Epithelial cell of esophagus (primary cell): ENCODE measurements around the gene PERCC1.

Source experiments
- DNase-seq: peaks from one replicate; pipeline ENCODE4 v3.0.0; 2010; ENCODE audit warnings: low read depth
- H3K4me3 ChIP-seq: 2 replicates; pipeline ENCODE4 v1.5.1; 2011; ENCODE audit warnings: mild to moderate bottlenecking, low read length, control low read depth
- TF ChIP-seq, protein P1 (sequence below): IDR thresholded peaks from 2 replicates; pipeline ENCODE4 v1.5.1; 2011; ENCODE audit warnings: low read depth, mild to moderate bottlenecking, low read length, control low read depth, inconsistent platforms; ENCODE audit not compliant: insufficient read depth; ENCODE audit errors: missing control alignments

Gene PERCC1

DNA sequence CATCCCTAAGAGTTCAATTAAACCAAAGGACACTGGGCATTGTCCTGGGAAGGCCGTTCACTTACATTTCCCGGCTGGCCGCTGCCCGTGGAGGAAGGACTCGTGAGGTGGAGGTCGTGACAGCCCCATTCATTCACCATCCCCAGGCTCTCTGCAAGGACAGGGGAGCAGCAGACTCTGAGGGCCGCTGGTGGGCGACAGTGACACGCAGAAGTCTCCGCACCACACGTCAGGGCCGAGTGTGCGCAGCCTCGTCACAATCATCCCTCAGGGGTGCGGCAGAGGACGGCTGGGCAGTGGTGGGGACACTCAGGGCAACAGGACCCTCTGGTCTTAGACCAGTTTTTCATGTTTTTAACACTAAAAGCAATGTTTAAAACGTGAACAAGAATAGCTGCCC lies 38.1 kb upstream of the PERCC1 start:
- no peak for DNase-seq
- H3K4me3 ChIP-seq: no peak overlapping the region
- TF ChIP-seq, protein P1, sequence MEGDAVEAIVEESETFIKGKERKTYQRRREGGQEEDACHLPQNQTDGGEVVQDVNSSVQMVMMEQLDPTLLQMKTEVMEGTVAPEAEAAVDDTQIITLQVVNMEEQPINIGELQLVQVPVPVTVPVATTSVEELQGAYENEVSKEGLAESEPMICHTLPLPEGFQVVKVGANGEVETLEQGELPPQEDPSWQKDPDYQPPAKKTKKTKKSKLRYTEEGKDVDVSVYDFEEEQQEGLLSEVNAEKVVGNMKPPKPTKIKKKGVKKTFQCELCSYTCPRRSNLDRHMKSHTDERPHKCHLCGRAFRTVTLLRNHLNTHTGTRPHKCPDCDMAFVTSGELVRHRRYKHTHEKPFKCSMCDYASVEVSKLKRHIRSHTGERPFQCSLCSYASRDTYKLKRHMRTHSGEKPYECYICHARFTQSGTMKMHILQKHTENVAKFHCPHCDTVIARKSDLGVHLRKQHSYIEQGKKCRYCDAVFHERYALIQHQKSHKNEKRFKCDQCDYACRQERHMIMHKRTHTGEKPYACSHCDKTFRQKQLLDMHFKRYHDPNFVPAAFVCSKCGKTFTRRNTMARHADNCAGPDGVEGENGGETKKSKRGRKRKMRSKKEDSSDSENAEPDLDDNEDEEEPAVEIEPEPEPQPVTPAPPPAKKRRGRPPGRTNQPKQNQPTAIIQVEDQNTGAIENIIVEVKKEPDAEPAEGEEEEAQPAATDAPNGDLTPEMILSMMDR: no peak

DNA sequence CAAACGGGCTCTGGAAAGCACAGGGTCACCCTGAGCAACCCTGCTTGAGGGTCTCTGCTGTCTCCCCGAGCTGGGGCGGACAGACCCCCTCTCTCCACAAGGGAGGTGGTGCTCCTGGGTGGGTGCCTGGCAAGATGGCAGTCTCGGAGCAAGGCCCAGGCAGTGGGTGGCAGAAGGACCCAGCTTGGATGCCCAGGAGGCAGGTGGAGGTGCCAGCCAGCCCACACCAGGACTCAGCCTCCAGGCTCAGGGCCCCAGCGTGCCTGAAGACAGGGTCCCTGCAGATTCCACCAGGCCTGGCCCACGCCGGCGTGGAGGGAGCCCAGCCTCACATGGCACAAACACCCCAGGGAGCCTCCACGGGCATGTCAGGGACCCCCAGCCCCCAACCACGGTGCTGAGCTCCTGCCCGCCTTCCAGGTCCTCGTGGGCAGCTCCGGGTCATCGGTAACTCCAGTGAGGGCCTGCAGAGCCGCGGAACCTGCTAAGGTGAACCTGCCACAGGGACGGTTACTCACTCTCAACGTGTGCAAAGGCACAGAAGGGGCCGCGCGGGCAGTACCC lies 37.2 kb upstream of the PERCC1 start:
- H3K4me3 ChIP-seq: no peak overlapping the region
- DNase-seq: no peak
- TF ChIP-seq, protein P1: no peak

DNA sequence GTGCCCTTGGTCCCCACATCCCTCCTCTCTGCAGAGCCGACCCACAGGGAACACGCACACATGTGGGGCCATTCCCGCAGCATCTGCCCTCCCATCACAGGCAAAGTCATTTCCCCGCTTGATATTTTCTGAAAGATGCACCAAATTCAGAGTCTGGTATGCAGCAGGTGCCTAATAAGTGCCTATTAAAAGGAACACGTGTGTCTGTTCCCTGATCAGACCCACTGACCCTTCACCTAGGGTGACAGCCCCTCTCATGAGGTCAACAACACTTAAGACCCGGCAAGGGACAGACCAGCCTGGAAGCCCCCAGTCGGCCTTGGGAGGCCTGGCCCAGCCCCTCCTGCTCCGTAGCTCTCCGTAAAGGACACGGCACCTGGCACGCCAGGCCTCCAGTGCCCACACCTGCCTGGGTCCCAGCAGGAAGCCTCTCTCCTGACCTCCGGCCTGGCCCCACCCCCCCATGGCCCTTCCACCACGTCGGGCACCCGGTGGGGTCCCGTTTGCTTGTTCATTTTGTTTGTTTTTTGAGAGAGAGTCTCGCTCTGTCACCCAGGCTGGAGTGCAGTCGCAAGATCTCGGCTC lies 36.4 kb upstream of the PERCC1 start:
- TF ChIP-seq, protein P1: no peak
- no peak for DNase-seq
- no peak overlapping the region for H3K4me3 ChIP-seq

DNA sequence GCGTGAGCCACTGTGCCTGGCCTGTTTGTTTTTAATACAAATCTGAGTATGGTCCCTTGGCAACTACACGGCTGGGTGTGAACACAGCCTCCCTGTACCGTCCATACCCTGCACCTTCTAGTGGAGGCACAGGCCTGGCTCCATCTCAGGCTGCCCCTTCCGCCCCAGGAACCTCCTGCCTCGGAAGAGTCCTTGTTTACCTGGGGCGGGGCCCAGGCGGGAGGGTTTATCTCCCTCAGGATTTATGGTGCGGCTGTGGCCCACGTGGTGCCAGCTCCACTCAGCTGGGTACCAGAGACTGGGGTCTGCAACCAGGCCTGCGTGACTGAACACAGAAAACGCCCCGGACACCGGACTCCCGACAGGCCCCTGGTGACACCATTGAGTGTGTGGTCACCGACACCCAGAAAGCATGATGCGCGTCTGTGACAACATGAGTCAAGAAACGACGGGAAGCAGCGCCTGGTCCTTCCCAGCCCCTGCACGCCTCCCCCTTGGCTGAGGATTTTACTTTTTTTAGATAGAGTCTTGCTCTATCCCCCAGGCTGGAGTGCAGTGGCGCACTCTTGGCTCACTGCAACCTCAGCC lies 35.3 kb upstream of the PERCC1 start:
- no peak overlapping the region for H3K4me3 ChIP-seq
- DNase-seq: no peak
- TF ChIP-seq, protein P1: no peak

DNA sequence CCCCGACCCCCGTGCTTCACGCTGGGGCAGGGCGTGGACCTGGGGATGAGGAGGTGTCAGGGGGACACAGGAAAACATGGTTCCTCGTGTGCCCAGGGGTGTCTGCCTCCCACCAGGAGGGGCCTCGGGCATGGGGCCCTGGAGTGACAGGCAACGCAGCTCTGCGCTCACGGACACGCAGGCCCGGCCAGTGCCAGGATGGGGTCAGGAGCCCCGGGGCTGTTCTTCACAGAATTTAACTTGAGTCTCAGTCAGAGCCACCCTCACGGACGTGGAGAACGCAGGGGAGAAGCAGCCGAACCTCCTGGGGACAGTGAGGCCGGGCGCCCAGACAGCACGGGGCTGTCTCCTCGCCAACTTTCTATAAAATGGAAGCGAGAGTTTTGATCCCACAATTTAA lies 33.1 kb upstream of the PERCC1 start:
- no peak for DNase-seq
- no peak overlapping the region for H3K4me3 ChIP-seq
- TF ChIP-seq, protein P1: no peak

DNA sequence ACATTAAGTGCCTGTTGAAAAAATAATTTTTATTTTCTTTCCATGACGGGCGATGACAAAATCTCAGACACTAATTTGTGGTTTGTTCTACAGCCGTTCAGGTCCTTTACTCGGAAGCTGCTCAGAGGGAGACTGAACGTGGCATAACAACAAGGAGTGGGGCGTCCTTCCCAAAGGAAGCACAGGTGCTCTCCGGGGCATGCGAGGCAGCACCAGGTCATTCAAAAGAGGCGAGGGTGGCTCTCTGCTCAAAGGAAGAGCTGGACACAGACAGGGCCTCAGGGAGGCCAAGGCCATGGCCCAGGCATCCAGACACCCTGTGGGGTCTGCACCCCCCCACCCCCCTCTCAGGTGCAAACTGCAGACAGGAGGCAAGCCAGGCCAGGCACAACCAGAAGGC lies 32.5 kb upstream of the PERCC1 start:
- TF ChIP-seq, protein P1: no peak
- no peak for DNase-seq
- no peak overlapping the region for H3K4me3 ChIP-seq
